ENCODE measurements around the gene SLC39A7.

The SLC39A7 gene

DNA sequence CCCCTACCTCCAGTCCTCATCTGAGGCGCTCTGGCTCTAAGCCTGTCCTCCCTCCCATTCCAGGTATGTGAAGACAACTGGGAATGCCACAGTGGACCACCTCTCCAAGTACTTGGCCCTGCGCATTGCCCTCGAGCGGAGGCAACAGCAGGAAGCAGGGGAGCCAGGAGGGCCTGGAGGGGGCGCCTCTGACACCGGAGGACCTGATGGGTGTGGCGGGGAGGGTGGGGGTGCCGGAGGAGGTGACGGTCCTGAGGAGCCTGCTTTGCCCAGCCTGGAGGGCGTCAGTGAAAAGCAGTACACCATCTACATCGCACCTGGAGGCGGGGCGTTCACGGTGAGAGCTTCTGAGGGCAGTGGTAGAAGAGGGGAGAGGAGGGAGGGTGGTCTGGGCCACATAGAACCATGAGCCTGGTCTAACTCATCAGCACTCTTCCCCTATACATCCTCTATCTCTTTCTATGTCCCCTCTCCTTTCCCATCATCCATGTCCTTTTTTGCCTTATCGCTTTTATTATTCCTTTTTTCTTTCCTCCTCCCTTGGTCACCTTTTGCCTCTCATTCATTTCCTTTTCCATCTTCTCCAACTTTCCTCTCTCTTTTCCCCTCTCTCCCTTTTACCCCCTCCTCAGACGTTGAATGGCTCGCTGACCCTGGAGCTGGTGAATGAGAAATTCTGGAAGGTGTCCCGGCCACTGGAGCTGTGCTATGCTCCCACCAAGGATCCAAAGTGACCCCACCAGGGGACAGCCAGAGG lies 11.2 kb downstream of the SLC39A7 start:
- CTCF ChIA-PET = interaction anchor here (0.6 to 6.0 kb wide), 3 partner anchors 15 to 38 kb away, joined by 3 to 36 read pairs (median 5); no protein-coding TSS in a partner anchor
- TF ChIP-seq, protein P1, sequence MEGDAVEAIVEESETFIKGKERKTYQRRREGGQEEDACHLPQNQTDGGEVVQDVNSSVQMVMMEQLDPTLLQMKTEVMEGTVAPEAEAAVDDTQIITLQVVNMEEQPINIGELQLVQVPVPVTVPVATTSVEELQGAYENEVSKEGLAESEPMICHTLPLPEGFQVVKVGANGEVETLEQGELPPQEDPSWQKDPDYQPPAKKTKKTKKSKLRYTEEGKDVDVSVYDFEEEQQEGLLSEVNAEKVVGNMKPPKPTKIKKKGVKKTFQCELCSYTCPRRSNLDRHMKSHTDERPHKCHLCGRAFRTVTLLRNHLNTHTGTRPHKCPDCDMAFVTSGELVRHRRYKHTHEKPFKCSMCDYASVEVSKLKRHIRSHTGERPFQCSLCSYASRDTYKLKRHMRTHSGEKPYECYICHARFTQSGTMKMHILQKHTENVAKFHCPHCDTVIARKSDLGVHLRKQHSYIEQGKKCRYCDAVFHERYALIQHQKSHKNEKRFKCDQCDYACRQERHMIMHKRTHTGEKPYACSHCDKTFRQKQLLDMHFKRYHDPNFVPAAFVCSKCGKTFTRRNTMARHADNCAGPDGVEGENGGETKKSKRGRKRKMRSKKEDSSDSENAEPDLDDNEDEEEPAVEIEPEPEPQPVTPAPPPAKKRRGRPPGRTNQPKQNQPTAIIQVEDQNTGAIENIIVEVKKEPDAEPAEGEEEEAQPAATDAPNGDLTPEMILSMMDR (IDR thresholded peaks at IDR 0.05; ENCODE audit: insufficient read depth, low read length, missing control alignments) = no peak
- POLR2A ChIA-PET = no interaction called here
- DNase-seq (ENCODE audit: low read depth, low spot score) = no peak
- no peak overlapping the region for H3K4me3 ChIP-seq (ENCODE audit: low read depth, low read length)

DNA sequence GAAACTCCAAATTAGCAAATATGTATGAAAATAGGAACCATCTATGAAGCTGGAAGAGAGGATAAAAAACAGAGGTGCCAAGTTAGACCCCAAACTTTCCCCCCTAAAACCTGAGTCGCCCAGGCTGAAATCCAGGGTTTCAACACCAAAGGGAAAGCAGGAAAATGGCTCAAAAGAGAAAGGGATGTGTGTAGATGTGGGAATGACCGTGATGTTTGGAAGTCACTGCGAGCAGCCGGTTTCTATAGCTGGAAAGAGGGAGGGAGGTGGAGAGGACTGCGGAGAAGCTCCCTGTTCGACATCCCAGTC lies 12.1 kb downstream of the SLC39A7 start:
- TF ChIP-seq, protein P1 (IDR thresholded peaks at IDR 0.05; ENCODE audit: insufficient read depth, low read length, missing control alignments) = no peak
- POLR2A ChIA-PET = interaction anchor here (0.7 to 1.1 kb wide), 4 partner anchors 35 to 76 kb away, joined by 3 to 11 read pairs (median 4); partner anchors contain the start of genes PFDN6 and WDR46
- CTCF ChIA-PET = interaction anchor here (0.9 to 6.0 kb wide), 4 partner anchors 15 to 279 kb away, joined by 3 to 36 read pairs (median 4); no protein-coding TSS in a partner anchor
- DNase-seq (ENCODE audit: low read depth, low spot score) = no peak
- peak overlapping the region; percentile 62 for H3K4me3 ChIP-seq (ENCODE audit: low read depth, low read length)

DNA sequence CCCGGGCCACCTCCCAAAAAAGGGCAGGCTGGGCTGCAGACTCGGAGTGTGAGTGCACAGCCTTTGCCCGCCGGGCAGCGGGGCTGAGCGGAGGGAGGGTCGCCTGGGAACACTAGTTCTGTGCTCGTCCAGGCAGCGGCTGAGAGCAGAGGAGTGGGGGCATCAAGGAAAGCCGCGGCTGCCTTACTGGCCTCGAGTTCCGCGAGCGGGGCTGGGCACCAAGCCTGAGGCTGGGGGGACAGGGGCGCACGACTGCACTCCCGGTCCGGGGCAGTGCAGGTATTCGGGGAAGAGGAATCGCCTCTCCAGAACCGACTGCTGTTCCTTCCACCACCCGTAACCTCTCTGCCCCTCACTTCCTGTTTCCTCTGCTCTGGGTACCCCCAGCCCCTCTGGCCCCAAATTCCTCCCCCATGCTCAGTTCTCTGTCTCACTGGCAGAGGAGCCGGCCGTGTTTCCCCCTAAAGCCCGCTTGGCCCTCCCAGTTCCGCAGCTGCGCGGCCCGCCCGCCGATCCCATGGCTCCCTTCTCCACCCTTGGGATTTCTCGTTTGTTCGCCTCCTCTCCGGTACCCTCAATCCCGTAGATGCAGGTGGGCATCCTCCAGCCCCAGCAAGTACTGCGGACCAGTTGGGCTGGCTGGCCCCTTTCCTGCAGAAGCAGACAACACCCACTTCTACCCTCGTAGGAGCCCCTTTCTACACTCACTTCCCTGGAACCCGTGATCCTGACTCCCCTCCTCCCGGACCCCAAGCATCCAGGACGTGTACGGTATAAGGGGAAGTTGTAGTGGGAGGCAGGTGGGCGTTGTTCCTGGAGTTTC lies 12.7 kb downstream of the SLC39A7 start:
- H3K4me3 ChIP-seq (ENCODE audit: low read depth, low read length) = peak overlapping the region; percentile 62
- ChIA-PET POLR2A (interaction anchor here (0.7 to 1.1 kb wide), 4 partner anchors 35 to 76 kb away, joined by 3 to 11 read pairs (median 4); partner anchors contain the start of genes PFDN6 and WDR46), CTCF (interaction anchor here (0.9 to 6.0 kb wide), 3 partner anchors 16 to 280 kb away, joined by 3 to 36 read pairs (median 4); no protein-coding TSS in a partner anchor)
- DNase-seq (ENCODE audit: low read depth, low spot score) = no peak
- TF ChIP-seq, protein P1 (IDR thresholded peaks at IDR 0.05; ENCODE audit: insufficient read depth, low read length, missing control alignments) = no peak

DNA sequence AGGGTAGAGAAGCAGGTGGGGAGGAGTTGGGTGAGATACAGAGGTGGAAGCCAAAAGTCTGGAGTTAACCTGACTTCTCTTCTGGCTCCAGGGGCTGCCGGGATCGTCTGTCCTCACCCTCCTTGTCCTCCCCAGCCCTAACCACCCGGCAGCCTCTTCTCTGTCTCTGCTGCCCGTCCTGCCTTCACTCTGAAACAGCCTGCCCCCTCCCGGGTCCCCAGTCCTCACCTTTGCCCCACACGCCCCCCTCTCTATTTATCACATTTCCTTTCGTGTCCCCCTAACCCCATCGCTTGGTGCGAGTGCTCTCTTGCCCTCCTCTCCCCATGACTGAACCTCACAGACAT lies 13.3 kb downstream of the SLC39A7 start:
- no peak for DNase-seq (ENCODE audit: low read depth, low spot score)
- CTCF ChIA-PET = interaction anchor here (6.0 kb wide), 1 partner anchor 36 kb away, joined by 36 read pairs; no protein-coding TSS in a partner anchor
- peak overlapping the region; percentile 62 for H3K4me3 ChIP-seq (ENCODE audit: low read depth, low read length)
- POLR2A ChIA-PET = no interaction called here
- TF ChIP-seq, protein P1 (IDR thresholded peaks at IDR 0.05; ENCODE audit: insufficient read depth, low read length, missing control alignments) = no peak

DNA sequence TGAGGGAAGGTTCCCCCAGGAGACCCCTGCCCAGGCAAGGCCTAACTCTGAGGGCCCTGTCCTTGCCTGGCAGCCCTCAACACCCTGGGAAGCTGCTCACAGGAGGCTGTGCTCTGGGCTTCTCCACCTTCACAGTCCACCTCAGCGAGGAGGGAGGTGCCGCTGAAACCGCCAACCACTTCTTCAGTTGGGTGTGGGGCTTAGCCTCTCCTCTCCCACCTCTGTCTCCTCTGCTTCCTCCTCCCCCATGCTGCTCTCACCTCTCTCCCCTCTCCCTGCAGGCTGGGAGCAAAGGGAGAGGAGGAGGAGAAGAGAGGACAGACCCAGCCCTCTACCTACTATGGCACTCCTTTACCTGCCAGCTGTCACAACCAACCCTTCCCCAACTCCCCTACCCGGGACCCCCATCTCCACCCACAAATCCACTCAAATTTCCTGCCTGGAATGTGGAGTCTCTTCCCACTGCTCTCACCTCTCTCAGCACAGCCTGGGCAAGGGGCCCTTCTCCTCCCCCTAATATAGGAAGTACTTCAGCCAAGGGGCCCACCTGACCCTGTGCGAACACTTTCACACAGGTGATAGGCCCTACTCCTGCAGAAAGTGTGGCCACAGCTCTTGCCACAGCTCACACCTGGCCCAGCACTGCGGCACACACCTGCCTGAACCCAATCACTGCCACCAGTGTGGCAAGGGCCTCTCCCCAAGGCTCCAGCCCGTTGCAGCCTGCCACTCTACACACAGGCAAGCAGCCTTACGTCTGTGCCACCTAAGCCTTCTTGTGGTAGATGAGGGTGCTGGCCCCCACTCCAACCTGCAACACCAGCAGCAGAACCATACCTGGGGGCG lies 14.8 kb downstream of the SLC39A7 start:
- DNase-seq (ENCODE audit: low read depth, low spot score) = no peak
- CTCF ChIA-PET = no interaction called here
- TF ChIP-seq, protein P1 (IDR thresholded peaks at IDR 0.05; ENCODE audit: insufficient read depth, low read length, missing control alignments) = no peak
- POLR2A ChIA-PET = no interaction called here
- no peak overlapping the region for H3K4me3 ChIP-seq (ENCODE audit: low read depth, low read length)

Data from AG04449 (cell line).